HepG2 (cell line): ENCODE results near the gene WDR48. TPM values are rescaled to one million over a fixed set of nuclear protein-coding genes. Genes with fewer than 3 reads are reported as not detected.

Experiments
- ATAC-seq: fragments of 200-7000 bp; cut with Tn5 transposase; 3 replicates; pipeline ENCODE4 v1.9.1; 2020; ENCODE audit warnings: mild to moderate bottlenecking, moderate library complexity
- BruUV-seq: library from RNA; stranded (reverse); fragments of 400-500 nt; replicated peaks from 2 replicates; lab custom pipeline; 2021; lab: Mats Ljungman, UMichigan
- CTCF ChIA-PET: fragments of 300-600 bp; formaldehyde crosslinking; extraction: SDS; loops from one replicate; lab custom pipeline; 2021; ENCODE audit warnings: low total read pairs, inconsistent platforms, low intra/inter-chr PET ratio; lab: Yijun Ruan, JAX
- POLR2A ChIA-PET: fragments of 350-600 bp; sonication (Branson Sonifier 250); formaldehyde crosslinking; loops from one replicate; lab custom pipeline; 2020; ENCODE audit warnings: antibody characterized with exemption, inconsistent platforms; lab: Yijun Ruan, JAX
- DNase-seq: peaks from one replicate; pipeline ENCODE4 v3.0.0-alpha.2; 2015; ENCODE audit warnings: low spot score
- FAIRE-seq: peaks from 3 replicates; lab custom pipeline; 2011; peaks lifted over from hg19 to GRCh38; lab: Jason Lieb, UNC
- H2AFZ ChIP-seq: one replicate; pipeline ENCODE4 v1.6.1; 2011; ENCODE audit warnings: low read length, inconsistent platforms
- H3K27ac ChIP-seq: fragments of 300-600 bp; 3 replicates; pipeline ENCODE4 v1.8.0; 2011; ENCODE audit warnings: mixed run types, mild to moderate bottlenecking, mixed read lengths, low read length, inconsistent platforms; ENCODE audit not compliant: insufficient read depth; ENCODE audit errors: extremely low read length
- H3K27me3 ChIP-seq, 2 experiments: fragments of 200-600 bp in 1 of 2; 2 replicates in 1 of 2; 3 replicates in 1 of 2; pipeline versions ENCODE4 v1.6.0 to v1.8.0; 2011; ENCODE audit warnings: low read length in 2 of 2, mild to moderate bottlenecking in 2 of 2, moderate library complexity in 2 of 2, inconsistent platforms in 1 of 2; ENCODE audit not compliant: insufficient read depth in 2 of 2, control insufficient read depth in 1 of 2
- H3K36me3 ChIP-seq, 2 experiments: fragments of 200-600 bp in 1 of 2; replicated peaks in 1 of 2; 2 replicates in 1 of 2; 3 replicates in 1 of 2; pipeline versions ENCODE4 v1.5.1 to v1.8.0; 2011; ENCODE audit warnings: low read length in 2 of 2, inconsistent platforms in 1 of 2; ENCODE audit not compliant: insufficient read depth in 2 of 2, control insufficient read depth in 1 of 2
- H3K4me1 ChIP-seq: 2 replicates; pipeline ENCODE4 v1.5.1; 2012; ENCODE audit warnings: low read length, inconsistent platforms; ENCODE audit not compliant: insufficient read depth
- H3K4me2 ChIP-seq: 2 replicates; pipeline ENCODE4 v1.6.0; 2011; ENCODE audit warnings: low read depth, low read length, inconsistent platforms
- H3K4me3 ChIP-seq, 3 experiments: fragments of 200-600 bp in 1 of 3; sonication (generic), shearing (Covaris generic) in 1 of 3; replicated peaks in 1 of 3; 2 replicates each; pipeline ENCODE4 v1.5.1; 2011 to 2016; ENCODE audit warnings: low read length in 3 of 3, inconsistent platforms in 2 of 3, low read depth in 2 of 3, mild to moderate bottlenecking in 2 of 3, control low read depth in 1 of 3, mixed read lengths in 1 of 3; ENCODE audit not compliant: insufficient read depth in 1 of 3
- H3K79me2 ChIP-seq: one replicate; pipeline ENCODE4 v1.6.1; 2011; ENCODE audit warnings: low read length, inconsistent platforms; ENCODE audit not compliant: insufficient read depth
- H3K9ac ChIP-seq: 2 replicates; pipeline ENCODE4 v1.6.0; 2011; ENCODE audit warnings: mild to moderate bottlenecking, low read depth, low read length, inconsistent platforms; ENCODE audit not compliant: insufficient read depth
- H3K9me3 ChIP-seq: 2 replicates; pipeline ENCODE4 v1.5.1; 2012; ENCODE audit warnings: mild to moderate bottlenecking, low read length
- H4K20me1 ChIP-seq: 2 replicates; pipeline ENCODE4 v1.6.0; 2011; ENCODE audit warnings: inconsistent platforms, mild to moderate bottlenecking, low read length, moderate library complexity; ENCODE audit not compliant: insufficient read depth
- ARID2 ChIP-seq: sonication (generic); formaldehyde crosslinking; IDR thresholded peaks from 2 replicates; pipeline ENCODE4 v1.8.1; 2022; ENCODE audit warnings: mild to moderate bottlenecking, missing genetic modification reagents, borderline replicate concordance
- BATF2 ChIP-seq: sonication (generic); formaldehyde crosslinking; IDR thresholded peaks from 2 replicates; pipeline ENCODE4 v1.8.0; 2022; ENCODE audit warnings: mild to moderate bottlenecking, missing genetic modification reagents, moderate library complexity
- BRCA1 ChIP-seq: sonication (generic); formaldehyde crosslinking; IDR thresholded peaks from 2 replicates; pipeline ENCODE4 v1.4.0; 2020; ENCODE audit warnings: missing genetic modification reagents
- CHD2 ChIP-seq: IDR thresholded peaks from 2 replicates; pipeline ENCODE4 v1.6.1; 2011; ENCODE audit warnings: low read depth, low read length, improper control_type of control experiment
- CTCF ChIP-seq: sonication (generic); formaldehyde crosslinking; IDR thresholded peaks from 2 replicates; pipeline ENCODE4 v1.5.0; 2020; ENCODE audit warnings: mild to moderate bottlenecking, missing genetic modification reagents, moderate library complexity
- HNRNPH1 ChIP-seq: fragments of 200-400 bp; formaldehyde crosslinking; optimal IDR thresholded peaks from 2 replicates; pipeline ENCODE3; 2017; ENCODE audit warnings: mild to moderate bottlenecking, low read depth, low read length
- MTERF4 ChIP-seq: sonication (generic); formaldehyde crosslinking; IDR thresholded peaks from 2 replicates; pipeline ENCODE4 v1.8.0; 2023; ENCODE audit warnings: mild to moderate bottlenecking, missing genetic modification reagents
- MZF1 ChIP-seq: sonication (generic); formaldehyde crosslinking; IDR thresholded peaks from 2 replicates; pipeline ENCODE4 v1.8.1; 2023; ENCODE audit warnings: mild to moderate bottlenecking, missing genetic modification reagents, borderline replicate concordance
- STAG1 ChIP-seq: sonication (generic); formaldehyde crosslinking; IDR thresholded peaks from 2 replicates; pipeline ENCODE4 v1.4.0; 2020; ENCODE audit warnings: missing genetic modification reagents
- ZMYM3 ChIP-seq: sonication (generic); formaldehyde crosslinking; IDR thresholded peaks from 2 replicates; pipeline ENCODE4 v1.5.1; 2020; ENCODE audit warnings: mild to moderate bottlenecking, missing genetic modification reagents
- ZNF550 ChIP-seq: sonication (generic); formaldehyde crosslinking; IDR thresholded peaks from 2 replicates; pipeline ENCODE4 v1.4.0; 2020; ENCODE audit warnings: mild to moderate bottlenecking, missing genetic modification reagents, borderline replicate concordance
- ZNF597 ChIP-seq: sonication (generic); formaldehyde crosslinking; IDR thresholded peaks from 2 replicates; pipeline ENCODE4 v1.5.0; 2020; ENCODE audit warnings: missing genetic modification reagents
- ZNF652 ChIP-seq: IDR thresholded peaks from 2 replicates; pipeline ENCODE4 v1.6.1; 2016; ENCODE audit warnings: low read depth, borderline replicate concordance
- ZNF720 ChIP-seq: sonication (generic); formaldehyde crosslinking; IDR thresholded peaks from 2 replicates; pipeline ENCODE4 v1.4.0; 2020; ENCODE audit warnings: missing genetic modification reagents
- WGBS: methylation state at CpG from one replicate; pipeline ENCODE4 v1.1.6; 2017; ENCODE audit warnings: low lambda C conversion rate; 5-methylcytosine and 5-hydroxymethylcytosine counted together
- in situ Hi-C: cut with HindIII; loops from 2 replicates; pipeline ENCODE4 v1.10.0; 2017; ENCODE audit warnings: low pct_unique_long_range_greater_than_20kb; ENCODE audit not compliant: extremely low pct_ligation_motif_present
- intact Hi-C: fragments of 100-400 bp; cut with micrococcal nuclease; formaldehyde crosslinking; loops from one replicate; pipeline ENCODE4 v1.10.0; 2022; ENCODE audit not compliant: unreplicated experiment
- polyA plus RNA-seq, 8 experiments: library from polyadenylated mRNA; depleted of rRNA in 3 of 8; stranded (reverse) in 7 of 8; unstranded in 1 of 8; fragments of >200 nt; fragmentation: Illumina TruSeq in 4 of 8; extraction: Trizol in 4 of 8; gene quantifications; 2 replicates each; pipeline versions ENCODE4 v1.2.1 to v1.2.3, GENCODE V29; 2011 to 2016; ENCODE audit warnings: low read depth in 4 of 8, missing spikeins in 1 of 8, mixed read lengths in 1 of 8; ENCODE audit not compliant: insufficient read depth in 1 of 8
- total RNA-seq, 5 experiments: library from RNA; depleted of rRNA; stranded (reverse); fragments of >200 nt; fragmentation: Illumina TruSeq; extraction: Trizol; gene quantifications; 2 replicates each; pipeline ENCODE4 v1.2.3, GENCODE V29; 2016; ENCODE audit warnings: low read depth in 1 of 5

Gene WDR48
- total and polyA plus RNA-seq, 2 of the 13 experiments (the other 11 are each of a cell fraction or from before 2014, with no cell fraction given) = 29.2 to 31.2 TPM

GRCh38 chr3:39065197-39065596, 13.4 kb downstream of the WDR48 start:
- 25% methylated on average over 1 of the region's 1 CpG for WGBS
- Histone ChIP-seq H3K79me2 (peaks cover 19% of the 10 kb centered on the region), H3K4me2 (no peak overlapping the region), H2AFZ (no peak overlapping the region), H3K36me3 (peaks cover 4 to 41% of the 10 kb centered on the region in 2 experiments), H4K20me1 (peaks cover 26% of the 10 kb centered on the region; the same call in 1 of the 2 replicates), H3K9me3 (no peaks in the 10 kb centered on the region), H3K27ac (no peak overlapping the region), H3K27me3 (no peaks in the 10 kb centered on the region), H3K9ac (no peak overlapping the region), H3K4me3 (no peak overlapping the region), H3K4me1 (peaks cover 12% of the 10 kb centered on the region)
- intact Hi-C loops (no loop called here), in situ Hi-C loops (no loop called here)
- TF ChIP-seq HNRNPH1 = no peak
- peak; percentile 34 for TF ChIP-seq CTCF (CRISPR knock-in tag)
- no peak for TF ChIP-seq BRCA1
- TF ChIP-seq STAG1 (CRISPR knock-in tag) = 0 out of 2 replicates have a peak, but pooled peaks have one; percentile 12
- ChIA-PET POLR2A (no interaction called here), CTCF (no interaction called here)
- no TSS peak for BruUV-seq
- DNase-seq = peak; percentile 29
- peak; percentile 98 for ATAC-seq
- peak; percentile 43 for FAIRE-seq

- Histone ChIP-seq H4K20me1 (peaks cover 21% of the 10 kb centered on the region; the same call in 1 of the 2 replicates), H3K9me3 (no peaks in the 10 kb centered on the region), H3K79me2 (peaks cover 15% of the 10 kb centered on the region), H3K27me3 (no peaks in the 10 kb centered on the region), H2AFZ (no peak overlapping the region), H3K4me2 (no peak overlapping the region), H3K4me3 (no peak overlapping the region), H3K36me3 (peaks cover 6 to 55% of the 10 kb centered on the region in 2 experiments), H3K4me1 (peaks cover 4% of the 10 kb centered on the region), H3K9ac (no peak overlapping the region), H3K27ac (no peak overlapping the region)
- POLR2A ChIA-PET = no interaction called here
- CTCF ChIA-PET = no interaction called here
- TSS peak; percentile 15 for BruUV-seq
- FAIRE-seq (no peak), DNase-seq (no peak), ATAC-seq (no peak)
- WGBS = 100% methylated on average over 1 of the region's 1 CpG
- intact Hi-C loops (no loop called here), in situ Hi-C loops (no loop called here)
- no peak for TF ChIP-seq ZNF652 (CRISPR knock-in tag)
- no peak for TF ChIP-seq ARID2
- no peak for TF ChIP-seq MZF1
- TF ChIP-seq ZNF597 (CRISPR knock-in tag) = no peak
- no peak for TF ChIP-seq ZMYM3
- TF ChIP-seq ZNF720 = no peak
- no peak for TF ChIP-seq CHD2
- TF ChIP-seq MTERF4 (CRISPR knock-in tag) = no peak
- no peak for TF ChIP-seq BATF2 (CRISPR knock-in tag)
- TF ChIP-seq ZNF550 (CRISPR knock-in tag) = no peak
Observed at GRCh38 chr3:39067286-39067685, 15.5 kb downstream of the WDR48 start.
